Spleen (tissue), 11 donors: ENCODE results near the gene RBM47. TPM values are rescaled to one million over a fixed set of nuclear protein-coding genes. Genes with fewer than 3 reads are reported as not detected.
A peak's percentile ranks its signal among the peaks of the same experiment; 100 is the strongest.
"Not testable (repeated sequence)": the region's sequence is repeated elsewhere in the genome, so short reads cannot be mapped to it uniquely, and the experiment has no call there.

Experiments used
- DNase-seq: peaks from one replicate; pipeline ENCODE4 v3.0.0-alpha.2; 2020
- H3K27ac ChIP-seq, 8 donors: fragments of 200-600 bp; sonication (generic) in 7 of 8; 1 replicate in 4 of 8; 2 replicates in 4 of 8; pipeline versions ENCODE4 v1.5.0 to v1.8.0; 2016 to 2021; ENCODE audit warnings: inconsistent platforms in 4 of 8, mild to moderate bottlenecking in 4 of 8, moderate library complexity in 1 of 8
- H3K27me3 ChIP-seq, 7 donors: fragments of 200-600 bp; sonication (generic) in 6 of 7; replicated peaks in 1 of 7; 1 replicate in 4 of 7; 2 replicates in 3 of 7; pipeline versions ENCODE4 v1.5.0 to v1.8.0; 2016 to 2021; ENCODE audit warnings: inconsistent platforms in 3 of 7, mild to moderate bottlenecking in 1 of 7
- H3K36me3 ChIP-seq, 6 donors: fragments of 200-600 bp; sonication (generic) in 5 of 6; 1 replicate in 4 of 6; 2 replicates in 2 of 6; pipeline versions ENCODE4 v1.5.0 to v1.8.0; 2016 to 2021; ENCODE audit warnings: inconsistent platforms in 2 of 6
- H3K4me1 ChIP-seq, 6 donors: fragments of 200-600 bp; sonication (generic) in 5 of 6; 1 replicate in 3 of 6; 2 replicates in 3 of 6; pipeline versions ENCODE4 v1.5.0 to v1.8.0; 2016 to 2021; ENCODE audit warnings: inconsistent platforms in 3 of 6
- H3K4me3 ChIP-seq, 8 donors: fragments of 200-600 bp; sonication (generic) in 7 of 8; 1 replicate in 4 of 8; 2 replicates in 4 of 8; pipeline versions ENCODE4 v1.5.0 to v1.8.0; 2016 to 2021; ENCODE audit warnings: inconsistent platforms in 4 of 8, mild to moderate bottlenecking in 4 of 8, moderate library complexity in 2 of 8
- H3K9me3 ChIP-seq, 8 donors: fragments of 200-600 bp; sonication (generic) in 7 of 8; 1 replicate in 4 of 8; 2 replicates in 4 of 8; pipeline versions ENCODE4 v1.5.0 to v1.8.0; 2016 to 2021; ENCODE audit warnings: inconsistent platforms in 4 of 8
- CTCF ChIP-seq, 11 experiments: fragments of 200-600 bp in 7 of 11; fragments of 450-650 bp in 4 of 11; sonication (generic) in 4 of 11; IDR thresholded peaks in 8 of 11; conservative IDR thresholded peaks in 3 of 11; 1 replicate in 7 of 11; 2 replicates in 4 of 11; pipeline versions ENCODE4 v1.4.0 to v1.8.0; 2016 to 2021; ENCODE audit warnings: antibody characterized with exemption in 11 of 11, inconsistent platforms in 4 of 11, mild to moderate bottlenecking in 1 of 11
- POLR2A ChIP-seq, 3 donors: fragments of 450-650 bp; IDR thresholded peaks; one replicate each; pipeline ENCODE4 v1.5.1; 2017; ENCODE audit warnings: antibody characterized with exemption in 3 of 3, mild to moderate bottlenecking in 1 of 3
- POLR2AphosphoS5 ChIP-seq, 3 donors: sonication (generic); formaldehyde crosslinking; IDR thresholded peaks; one replicate each; pipeline ENCODE4 v1.5.1; 2017; ENCODE audit warnings: antibody characterized with exemption in 3 of 3
- WGBS, 5 donors: extraction: QIAGEN DNeasy Blood & Tissue Kit in 3 of 5; methylation state at CpG; one replicate each; pipeline versions ENCODE4 v1.1.5 to v1.1.7; 2013 to 2018; 5-methylcytosine and 5-hydroxymethylcytosine counted together
- intact Hi-C: fragments of 100-400 bp; cut with DNase I; formaldehyde crosslinking; loops from one replicate; pipeline ENCODE4 v1.15.0; 2023; ENCODE audit warnings: low total_unique reads
- polyA plus RNA-seq, 3 donors: library from polyadenylated mRNA; stranded (reverse); fragments of 200-250 nt; gene quantifications; one replicate each; pipeline ENCODE4 v1.2.1, GENCODE V29; 2013
- total RNA-seq, 7 donors: library from RNA; depleted of rRNA in 3 of 7; stranded (reverse); fragments of >200 nt in 3 of 7; fragmentation: NEBNext Ultra II Directional in 4 of 7; extraction: Animal tissue kit (Norgen Biotek cat#: 25700) in 4 of 7; gene quantifications; one replicate each; pipeline versions ENCODE4 v1.1.0 to v1.2.1, GENCODE V29; 2016 to 2021
- donor health status: healthy with polysubstance abuse.
- donor health status: DM: no; HTN: no; CAD: no; lungs with moderate emphysema.
- donor health status: DM: no; HTN: no; CAD: no.
- donor health status: Bipolar disorder and iron deficiency.
- donor health status: healthy.
- donor health status: DM: no; HTN: no; CAD: no.
- donor health status: DM: yes; HTN: yes; CAD: no.

Gene RBM47
- total and polyA plus RNA-seq, 10 donors: 6.0 to 164 (median 77.9) TPM

GRCh38 chr4:40441430-40441829 lies 188.2 kb downstream of the RBM47 start:
- Histone ChIP-seq H3K4me3 (no peak overlapping the region), H3K9me3 (peaks cover 0 to 9% (median 5%) of the 10 kb centered on the region in 8 donors), H3K36me3 (peaks cover 0 to 25% (median 16%) of the 10 kb centered on the region in 6 donors), H3K27ac (no peak overlapping the region), H3K4me1 (peaks cover 0 to 16% (median 0%) of the 10 kb centered on the region in 6 donors), H3K27me3 (no peaks in the 10 kb centered on the region)
- intact Hi-C loops: no loop called here
- DNase-seq: no peak
- TF ChIP-seq POLR2AphosphoS5 (IDR thresholded peaks at IDR 0.05) (no peak), POLR2A (IDR thresholded peaks at IDR 0.05) (no peak), CTCF (IDR thresholded peaks at IDR 0.05 in 8 of 11, conservative IDR thresholded peaks at IDR 0.05 in 3 of 11) (no peak)
- WGBS, 5 donors: 85 to 100% (median 94%) methylated on average over 1 of the region's 1 CpG

DNA sequence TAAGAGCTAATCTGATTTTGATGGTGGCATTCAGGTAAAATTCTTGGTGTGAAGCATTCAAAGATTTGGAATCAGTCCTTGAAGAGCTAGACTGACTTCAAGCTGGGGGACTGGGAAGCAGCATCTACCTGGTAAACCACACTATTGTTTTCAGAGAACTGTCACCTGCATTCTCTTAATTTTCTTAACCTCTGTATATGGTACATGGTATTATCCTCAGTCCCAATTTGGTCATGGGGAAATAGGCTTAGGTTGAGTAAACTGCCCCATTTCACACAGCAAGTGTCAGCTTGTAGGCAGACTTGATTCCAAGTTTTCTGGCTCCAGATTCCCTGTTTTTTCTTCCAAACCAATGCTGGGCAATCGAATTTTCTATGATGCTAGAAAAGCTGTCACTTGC lies 190.1 kb downstream of the RBM47 start:
- Histone ChIP-seq H3K27ac (no peak overlapping the region), H3K27me3 (no peaks in the 10 kb centered on the region), H3K4me3 (no peak overlapping the region), H3K4me1 (peaks cover 0 to 16% (median 0%) of the 10 kb centered on the region in 6 donors), H3K36me3 (peaks cover 0 to 44% (median 18%) of the 10 kb centered on the region in 6 donors), H3K9me3 (peaks cover 0 to 9% (median 5%) of the 10 kb centered on the region in 8 donors)
- no peak for DNase-seq
- intact Hi-C loops: no loop called here
- TF ChIP-seq POLR2AphosphoS5 (IDR thresholded peaks at IDR 0.05) (no peak), CTCF (IDR thresholded peaks at IDR 0.05 in 8 of 11, conservative IDR thresholded peaks at IDR 0.05 in 3 of 11) (no peak), POLR2A (IDR thresholded peaks at IDR 0.05) (no peak)
- WGBS, 5 donors: 65 to 78% (median 70%) methylated on average over 1 of the region's 1 CpG

GRCh38 chr4:40438384-40439026 lies 191.2 kb downstream of the RBM47 start:
- intact Hi-C loops: no loop called here
- DNase-seq: no peak
- TF ChIP-seq POLR2A (IDR thresholded peaks at IDR 0.05) (no peak), CTCF (IDR thresholded peaks at IDR 0.05 in 8 of 11, conservative IDR thresholded peaks at IDR 0.05 in 3 of 11) (no peak), POLR2AphosphoS5 (IDR thresholded peaks at IDR 0.05) (peak; percentile 2 to 73 (median 19))
- Histone ChIP-seq H3K36me3 (peaks cover 0 to 54% (median 21%) of the 10 kb centered on the region in 6 donors), H3K4me1 (peaks cover 0 to 16% (median 0%) of the 10 kb centered on the region in 6 donors), H3K9me3 (peaks cover 0 to 9% (median 5%) of the 10 kb centered on the region in 8 donors), H3K4me3 (no peak overlapping the region), H3K27me3 (no peaks in the 10 kb centered on the region), H3K27ac (no peak overlapping the region)
- WGBS, 5 donors: 96 to 98% (median 97%) methylated on average over 61 to 64 of the region's 64 CpGs

GRCh38 chr4:40437741-40438383 lies 191.8 kb downstream of the RBM47 start:
- peaks cover 0 to 9% (median 5%) of the 10 kb centered on the region in 8 donors for H3K9me3 ChIP-seq
- intact Hi-C loops: no loop called here
- H3K27ac ChIP-seq: no peak overlapping the region
- no peak for DNase-seq
- WGBS, 5 donors: 96 to 99% (median 97%) methylated on average over 59 of the region's 59 CpGs
- H3K4me1 ChIP-seq: peaks cover 0 to 15% (median 0%) of the 10 kb centered on the region in 6 donors
- no peak overlapping the region for H3K4me3 ChIP-seq
- H3K27me3 ChIP-seq: no peaks in the 10 kb centered on the region
- TF ChIP-seq POLR2AphosphoS5 (IDR thresholded peaks at IDR 0.05): peak in 2 of 3 donors; percentile 4 to 74
- TF ChIP-seq POLR2A (IDR thresholded peaks at IDR 0.05): no peak
- TF ChIP-seq CTCF (IDR thresholded peaks at IDR 0.05 in 8 of 11, conservative IDR thresholded peaks at IDR 0.05 in 3 of 11): no peak
- peaks cover 0 to 61% (median 22%) of the 10 kb centered on the region in 6 donors for H3K36me3 ChIP-seq

DNA sequence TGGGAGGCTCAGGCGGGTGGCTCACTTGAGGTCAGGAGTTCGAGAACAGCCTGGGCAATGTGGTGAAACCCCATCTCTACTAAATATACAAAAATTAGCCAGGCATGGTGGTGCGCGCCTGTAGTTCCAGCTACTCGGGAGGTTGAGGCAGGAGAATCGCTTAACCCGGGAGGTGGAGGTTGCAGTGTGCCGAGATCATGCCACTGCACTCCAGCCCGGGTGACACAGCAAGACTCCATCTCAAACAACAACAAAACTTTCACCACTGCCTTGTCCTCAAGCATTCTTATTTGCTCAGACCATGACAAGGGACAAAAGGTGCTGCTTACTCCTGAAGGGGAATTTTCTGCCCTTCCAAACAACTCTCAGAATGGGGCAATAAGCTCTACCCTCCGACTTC lies 194.4 kb downstream of the RBM47 start:
- H3K27me3 ChIP-seq, H3K9me3 ChIP-seq, DNase-seq, H3K4me3 ChIP-seq, intact Hi-C loops, H3K27ac ChIP-seq, H3K4me1 ChIP-seq: not testable (repeated sequence)
- H3K36me3 ChIP-seq: peaks cover 0 to 86% (median 24%) of the 10 kb centered on the region in 6 donors
- 94 to 98% (median 95%) methylated on average over 10 of the region's 10 CpGs for WGBS, 5 donors
